Measurements from ENCODE around the gene SNTG2. TPM values are rescaled to one million over a fixed set of nuclear protein-coding genes. Genes with fewer than 3 reads are reported as not detected.

The SNTG2 gene
- total and polyA plus RNA-seq, 4 donors = not detected

- WGBS = 64% methylated on average over 8 of the region's 8 CpGs
- Histone ChIP-seq H3K9me3 (ENCODE audit: control insufficient read depth in 4 of 4, low read length in 3 of 4) (peaks cover 0 to 7% (median 0%) of the 10 kb centered on the region in 4 donors), H3K4me3 (ENCODE audit: low read depth in 1 of 3, low read length in 3 of 3) (no peak overlapping the region), H3K9ac (ENCODE audit: low read depth in 1 of 2, low read length in 2 of 2) (no peak overlapping the region), H3K4me1 (ENCODE audit: control insufficient read depth in 4 of 4, insufficient read depth in 4 of 4, low read length in 3 of 4) (no peaks in the 10 kb centered on the region), H3K27ac (ENCODE audit: low read depth in 1 of 2, low read length in 2 of 2) (no peak overlapping the region), H3K27me3 (ENCODE audit: control insufficient read depth in 4 of 4, insufficient read depth in 4 of 4, low read length in 3 of 4) (peaks cover 0 to 5% (median 2%) of the 10 kb centered on the region in 4 donors), H3K36me3 (ENCODE audit: control insufficient read depth in 4 of 4, insufficient read depth in 3 of 4, low read depth in 1 of 4, low read length in 3 of 4) (no peaks in the 10 kb centered on the region)
- no peak for DNase-seq (ENCODE audit: low spot score)
- TF ChIP-seq ATF3 (IDR thresholded peaks at IDR 0.05) (no peak), REST (IDR thresholded peaks at IDR 0.05) (no peak), FOXA1 (IDR thresholded peaks at IDR 0.05) (no peak), SP1 (IDR thresholded peaks at IDR 0.05) (no peak), MAX (IDR thresholded peaks at IDR 0.05) (no peak), EGR1 (IDR thresholded peaks at IDR 0.05; ENCODE audit: low read depth in 2 of 2) (no peak), CTCF (IDR thresholded peaks at IDR 0.05; ENCODE audit: low read depth, low read length, missing input control) (no peak), JUND (IDR thresholded peaks at IDR 0.05) (no peak)
These were observed 28.6 kb downstream of the SNTG2 start for GRCh38 chr2:979069-979928.

- no peak overlapping the region for H3K9ac ChIP-seq (ENCODE audit: low read depth in 1 of 2, low read length in 2 of 2)
- H3K9me3 ChIP-seq (ENCODE audit: control insufficient read depth in 4 of 4, low read length in 3 of 4) = peaks cover 0 to 7% (median 0%) of the 10 kb centered on the region in 4 donors
- H3K36me3 ChIP-seq (ENCODE audit: control insufficient read depth in 4 of 4, insufficient read depth in 3 of 4, low read depth in 1 of 4, low read length in 3 of 4) = no peaks in the 10 kb centered on the region
- no peak overlapping the region for H3K4me3 ChIP-seq (ENCODE audit: low read depth in 1 of 3, low read length in 3 of 3)
- H3K4me1 ChIP-seq (ENCODE audit: control insufficient read depth in 4 of 4, insufficient read depth in 4 of 4, low read length in 3 of 4) = no peaks in the 10 kb centered on the region
- peaks cover 0 to 3% (median 1%) of the 10 kb centered on the region in 4 donors for H3K27me3 ChIP-seq (ENCODE audit: control insufficient read depth in 4 of 4, insufficient read depth in 4 of 4, low read length in 3 of 4)
- TF ChIP-seq ATF3 (IDR thresholded peaks at IDR 0.05) (no peak), SP1 (IDR thresholded peaks at IDR 0.05) (no peak), TAF1 (conservative IDR thresholded peaks at IDR 0.05) (no peak), MAX (IDR thresholded peaks at IDR 0.05) (no peak)
- no peak overlapping the region for H3K27ac ChIP-seq (ENCODE audit: low read depth in 1 of 2, low read length in 2 of 2)
- DNase-seq (ENCODE audit: low spot score) = no peak
- WGBS = 53% methylated on average over 4 of the region's 4 CpGs
These were observed 29.5 kb downstream of the SNTG2 start for GRCh38 chr2:980176-980575.
